ENCODE measurements around the gene PCDHGB5. TPM values are rescaled to one million over a fixed set of nuclear protein-coding genes. Genes with fewer than 3 reads are reported as not detected.
"Not testable (repeated sequence)": the region's sequence is repeated elsewhere in the genome, so short reads cannot be mapped to it uniquely, and the experiment has no call there.

The PCDHGB5 gene
- total RNA-seq, 1 donor from 2014 or later, result 3.7 TPM

DNA sequence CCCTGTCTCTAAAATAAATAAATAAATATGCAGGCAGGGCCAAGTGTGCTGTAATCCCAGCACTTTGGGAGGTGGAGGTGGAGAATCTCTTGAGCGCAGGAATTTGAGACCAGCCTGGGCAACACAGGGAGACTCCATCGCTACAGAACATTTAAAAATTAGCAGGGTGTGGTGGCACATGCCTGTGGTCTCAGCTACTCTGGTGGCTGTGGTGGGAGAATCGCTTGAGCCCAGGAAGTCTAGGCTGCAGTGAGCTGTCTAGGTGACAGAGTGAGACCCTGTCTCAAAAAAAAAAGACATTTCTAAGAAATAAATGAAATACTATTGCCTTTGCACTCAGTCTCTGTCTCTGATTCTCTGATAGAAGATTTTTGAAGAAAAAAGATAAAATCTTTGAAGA lies 13.8 kb downstream of the PCDHGB5 start:
- Histone ChIP-seq H2AFZ (replicated peaks) (no peak overlapping the region), H3K9me3 (ENCODE audit: low read depth) (peaks cover 38% of the 10 kb centered on the region), H3K36me3 (peaks cover 12% of the 10 kb centered on the region), H4K20me1 (ENCODE audit: low read depth) (no peaks in the 10 kb centered on the region), H3K4me3 (peak overlapping the region; percentile 11), H3K27me3 (peaks cover 8% of the 10 kb centered on the region), H3K27ac (no peak overlapping the region), H3K4me2 (no peak overlapping the region), H3K4me1 (no peaks in the 10 kb centered on the region), H3K9ac (no peak overlapping the region), H3F3A (ENCODE audit: low read depth) (peaks cover 14% of the 10 kb centered on the region), H3K79me2 (ENCODE audit: low read depth) (no peaks in the 10 kb centered on the region)
- Mint-ChIP-seq H3K4me3 (no peak overlapping the region), H3K27me3 (ENCODE audit: insufficient read depth, low read depth) (peaks cover 18% of the 10 kb centered on the region), H3K36me3 (peaks cover 67% of the 10 kb centered on the region), H3K9me3 (peaks cover 82% of the 10 kb centered on the region), H3K4me1 (peaks cover 14% of the 10 kb centered on the region), H3K27ac (no peak overlapping the region)
- TF ChIP-seq EZH2phosphoT487 (IDR thresholded peaks at IDR 0.05), result no peak
- TF ChIP-seq, protein P1, sequence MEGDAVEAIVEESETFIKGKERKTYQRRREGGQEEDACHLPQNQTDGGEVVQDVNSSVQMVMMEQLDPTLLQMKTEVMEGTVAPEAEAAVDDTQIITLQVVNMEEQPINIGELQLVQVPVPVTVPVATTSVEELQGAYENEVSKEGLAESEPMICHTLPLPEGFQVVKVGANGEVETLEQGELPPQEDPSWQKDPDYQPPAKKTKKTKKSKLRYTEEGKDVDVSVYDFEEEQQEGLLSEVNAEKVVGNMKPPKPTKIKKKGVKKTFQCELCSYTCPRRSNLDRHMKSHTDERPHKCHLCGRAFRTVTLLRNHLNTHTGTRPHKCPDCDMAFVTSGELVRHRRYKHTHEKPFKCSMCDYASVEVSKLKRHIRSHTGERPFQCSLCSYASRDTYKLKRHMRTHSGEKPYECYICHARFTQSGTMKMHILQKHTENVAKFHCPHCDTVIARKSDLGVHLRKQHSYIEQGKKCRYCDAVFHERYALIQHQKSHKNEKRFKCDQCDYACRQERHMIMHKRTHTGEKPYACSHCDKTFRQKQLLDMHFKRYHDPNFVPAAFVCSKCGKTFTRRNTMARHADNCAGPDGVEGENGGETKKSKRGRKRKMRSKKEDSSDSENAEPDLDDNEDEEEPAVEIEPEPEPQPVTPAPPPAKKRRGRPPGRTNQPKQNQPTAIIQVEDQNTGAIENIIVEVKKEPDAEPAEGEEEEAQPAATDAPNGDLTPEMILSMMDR (IDR thresholded peaks at IDR 0.05), result no peak
- no peak for TF ChIP-seq EZH2 (IDR thresholded peaks at IDR 0.05)
- DNase-seq (ENCODE audit: low spot score), result no peak

DNA sequence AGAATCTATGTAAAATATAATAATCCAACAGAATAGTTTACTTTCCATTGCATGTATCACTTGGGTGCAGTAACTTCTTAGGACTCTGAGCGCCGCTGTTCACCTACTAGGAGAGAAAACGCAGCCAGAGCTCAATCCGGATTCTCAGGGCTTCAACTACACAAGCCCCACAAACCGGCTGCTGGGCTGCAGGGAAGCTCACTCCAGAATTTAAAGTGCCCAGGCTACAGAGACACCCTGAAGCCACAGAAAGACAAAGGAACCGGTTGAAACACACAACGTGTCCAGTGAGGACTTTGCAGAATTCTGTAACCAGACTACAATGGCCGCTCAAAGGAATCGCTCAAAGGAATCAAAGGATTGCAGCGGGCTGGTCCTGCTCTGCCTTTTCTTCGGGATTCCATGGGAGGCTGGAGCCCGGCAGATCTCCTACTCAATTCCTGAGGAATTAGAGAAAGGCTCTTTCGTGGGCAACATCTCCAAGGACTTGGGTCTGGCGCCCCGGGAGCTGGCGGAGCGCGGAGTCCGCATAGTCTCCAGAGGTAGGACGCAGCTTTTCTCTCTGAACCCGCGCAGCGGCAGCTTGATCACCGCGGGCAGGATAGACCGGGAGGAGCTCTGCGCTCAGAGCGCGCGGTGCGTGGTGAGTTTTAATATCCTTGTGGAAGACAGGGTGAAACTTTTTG lies 15.2 kb downstream of the PCDHGB5 start, which contains the start of gene PCDHGA10:
TSS of gene PCDHGA10 (plus strand) at position 134 of the 686 bp plus-strand sequence. CDS start at position 323, 189 bp downstream.
- Mint-ChIP-seq H3K27ac (no peak within 1 kb of the TSS), H3K4me1 (peaks cover 16% of the 10 kb centered on the region), H3K27me3 (ENCODE audit: insufficient read depth, low read depth) (peaks cover 19% of the 10 kb centered on the region), H3K36me3 (peaks cover 70% of the 10 kb centered on the region), H3K9me3 (peaks cover 84% of the 10 kb centered on the region), H3K4me3 (peak within 1 kb of the TSS; percentile 77)
- no peak within 1 kb of the TSS for H3K9ac ChIP-seq
- H3K4me2 ChIP-seq, result no peak within 1 kb of the TSS
- H2AFZ ChIP-seq (replicated peaks), result no peak within 1 kb of the TSS
- H3K9me3 ChIP-seq (ENCODE audit: low read depth), result peaks cover 39% of the 10 kb centered on the region
- peaks cover 22% of the 10 kb centered on the region for H3F3A ChIP-seq (ENCODE audit: low read depth)
- H3K27me3 ChIP-seq, result peaks cover 8% of the 10 kb centered on the region
- H3K36me3 ChIP-seq, result peaks cover 12% of the 10 kb centered on the region
- peak within 1 kb of the TSS; percentile 17 for H3K4me3 ChIP-seq
- no peaks in the 10 kb centered on the region for H3K79me2 ChIP-seq (ENCODE audit: low read depth)
- H3K4me1 ChIP-seq, result no peaks in the 10 kb centered on the region
- TF ChIP-seq, protein P1 (IDR thresholded peaks at IDR 0.05), result peak; percentile 41
- TF ChIP-seq EZH2 (IDR thresholded peaks at IDR 0.05), result no peak
- H3K27ac ChIP-seq, result no peak within 1 kb of the TSS
- no peaks in the 10 kb centered on the region for H4K20me1 ChIP-seq (ENCODE audit: low read depth)
- peak; percentile 57 for DNase-seq (ENCODE audit: low spot score)

DNA sequence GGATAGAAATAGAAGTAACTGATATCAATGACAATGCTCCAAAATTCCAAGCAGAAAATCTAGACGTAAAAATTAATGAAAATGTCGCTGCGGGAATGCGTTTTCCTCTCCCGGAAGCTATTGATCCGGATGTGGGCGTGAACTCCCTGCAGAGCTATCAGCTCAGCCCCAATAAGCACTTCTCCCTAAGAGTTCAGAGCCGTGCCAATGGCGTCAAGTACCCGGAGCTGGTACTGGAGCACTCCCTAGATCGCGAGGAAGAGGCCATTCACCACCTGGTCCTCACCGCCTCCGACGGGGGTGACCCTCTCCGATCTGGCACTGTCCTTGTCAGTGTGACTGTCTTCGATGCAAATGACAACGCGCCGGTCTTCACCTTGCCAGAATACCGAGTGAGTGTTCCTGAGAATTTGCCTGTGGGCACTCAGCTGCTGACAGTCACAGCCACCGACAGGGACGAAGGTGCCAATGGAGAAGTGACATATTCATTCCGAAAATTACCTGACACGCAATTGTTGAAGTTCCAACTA lies 15.9 kb downstream of the PCDHGB5 start:
- Histone ChIP-seq H3K79me2 (ENCODE audit: low read depth) (peaks cover 5% of the 10 kb centered on the region), H3F3A (ENCODE audit: low read depth) (peaks cover 28% of the 10 kb centered on the region), H3K4me2 (no peak overlapping the region), H3K9me3 (ENCODE audit: low read depth) (peaks cover 41% of the 10 kb centered on the region), H3K4me1 (no peaks in the 10 kb centered on the region), H4K20me1 (ENCODE audit: low read depth) (no peaks in the 10 kb centered on the region), H3K4me3 (no peak overlapping the region), H3K27ac (no peak overlapping the region), H2AFZ (replicated peaks) (no peak overlapping the region), H3K9ac (no peak overlapping the region), H3K27me3 (peaks cover 4% of the 10 kb centered on the region), H3K36me3 (peaks cover 17% of the 10 kb centered on the region)
- Mint-ChIP-seq H3K27ac (no peak overlapping the region), H3K9me3 (peaks cover 84% of the 10 kb centered on the region), H3K27me3 (ENCODE audit: insufficient read depth, low read depth) (peaks cover 21% of the 10 kb centered on the region), H3K4me3 (peak overlapping the region; percentile 77), H3K36me3 (peaks cover 72% of the 10 kb centered on the region), H3K4me1 (peaks cover 15% of the 10 kb centered on the region)
- no peak for TF ChIP-seq EZH2 (IDR thresholded peaks at IDR 0.05)
- TF ChIP-seq, protein P1 (IDR thresholded peaks at IDR 0.05), result no peak
- no peak for TF ChIP-seq EZH2phosphoT487 (IDR thresholded peaks at IDR 0.05)
- no peak for DNase-seq (ENCODE audit: low spot score)

- Histone ChIP-seq H3K36me3 (peaks cover 23% of the 10 kb centered on the region), H3F3A (ENCODE audit: low read depth) (peaks cover 24% of the 10 kb centered on the region), H3K9me3 (ENCODE audit: low read depth) (peaks cover 42% of the 10 kb centered on the region)
- not testable (repeated sequence) for H3K27ac Mint-ChIP-seq; H3K4me2 ChIP-seq; H3K4me3 ChIP-seq; H3K27me3 ChIP-seq; H3K9ac ChIP-seq; H3K4me3 Mint-ChIP-seq; H2AFZ ChIP-seq (replicated peaks); H3K79me2 ChIP-seq (ENCODE audit: low read depth); H4K20me1 ChIP-seq (ENCODE audit: low read depth); H3K27ac ChIP-seq; DNase-seq (ENCODE audit: low spot score); H3K4me1 ChIP-seq
- Mint-ChIP-seq H3K27me3 (ENCODE audit: insufficient read depth, low read depth) (peaks cover 17% of the 10 kb centered on the region), H3K36me3 (peaks cover 69% of the 10 kb centered on the region), H3K9me3 (peaks cover 81% of the 10 kb centered on the region), H3K4me1 (peaks cover 11% of the 10 kb centered on the region)
Measured at GRCh38 chr5:141414548-141415274, 17.0 kb downstream of the PCDHGB5 start.

GRCh38 chr5:141415275-141415618 lies 17.5 kb downstream of the PCDHGB5 start:
- H3K27ac Mint-ChIP-seq; H3K27me3 ChIP-seq; H3K4me3 Mint-ChIP-seq; H3K4me2 ChIP-seq; DNase-seq (ENCODE audit: low spot score); H3K9ac ChIP-seq; H3K4me1 ChIP-seq; H3K4me3 ChIP-seq; H3K27ac ChIP-seq; H3K79me2 ChIP-seq (ENCODE audit: low read depth); H2AFZ ChIP-seq (replicated peaks); H3K4me1 Mint-ChIP-seq; H4K20me1 ChIP-seq (ENCODE audit: low read depth): not testable (repeated sequence)
- H3K27me3 Mint-ChIP-seq (ENCODE audit: insufficient read depth, low read depth), result peaks cover 18% of the 10 kb centered on the region
- H3K36me3 Mint-ChIP-seq, result peaks cover 72% of the 10 kb centered on the region
- Histone ChIP-seq H3F3A (ENCODE audit: low read depth) (peaks cover 25% of the 10 kb centered on the region), H3K9me3 (ENCODE audit: low read depth) (peaks cover 45% of the 10 kb centered on the region), H3K36me3 (peaks cover 23% of the 10 kb centered on the region)
- H3K9me3 Mint-ChIP-seq, result peaks cover 82% of the 10 kb centered on the region

All from neural progenitor cell (in vitro differentiated cells).